Anterior cingulate cortex (tissue), 58 donors: ENCODE data around the gene IGFBP3.

Experiments
- DNase-seq, 58 donors: peaks; one replicate each; lab custom pipeline; 2025; lab: John Stamatoyannopoulos, UW

The IGFBP3 gene

DNA sequence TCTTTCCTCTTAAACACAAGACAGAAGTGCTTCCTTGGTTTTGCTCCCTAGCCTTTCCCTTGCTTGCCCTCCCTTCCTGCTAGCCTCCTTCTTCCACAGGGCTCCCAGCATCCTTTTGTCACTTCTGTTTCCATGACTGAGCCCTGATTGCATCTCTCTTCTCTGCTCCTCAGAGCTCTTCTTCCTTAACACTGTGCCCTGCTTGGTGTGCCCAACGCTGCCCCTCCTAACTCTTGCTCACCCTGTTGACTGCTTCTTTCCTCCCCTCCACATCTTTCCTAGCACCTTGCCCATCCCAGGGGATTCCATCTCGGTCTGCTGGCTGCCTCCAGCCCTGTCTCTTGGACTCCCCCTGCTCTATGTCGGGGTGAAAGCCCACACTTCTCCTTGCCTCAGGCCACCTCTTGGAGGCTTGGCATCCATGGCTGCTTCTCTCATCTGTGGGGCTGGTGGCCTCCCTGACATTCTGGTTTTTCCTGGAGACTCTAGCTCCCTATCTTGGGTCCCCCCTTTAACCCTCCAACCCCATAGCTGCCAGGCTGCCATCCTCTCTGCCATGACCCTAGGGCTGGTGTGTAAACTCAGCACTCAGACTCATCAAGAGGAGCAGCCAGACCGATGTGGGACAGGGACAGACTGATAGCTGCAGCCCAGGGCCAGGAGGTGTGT, 26.9 kb downstream of the IGFBP3 start:
- DNase-seq = no peak

DNA sequence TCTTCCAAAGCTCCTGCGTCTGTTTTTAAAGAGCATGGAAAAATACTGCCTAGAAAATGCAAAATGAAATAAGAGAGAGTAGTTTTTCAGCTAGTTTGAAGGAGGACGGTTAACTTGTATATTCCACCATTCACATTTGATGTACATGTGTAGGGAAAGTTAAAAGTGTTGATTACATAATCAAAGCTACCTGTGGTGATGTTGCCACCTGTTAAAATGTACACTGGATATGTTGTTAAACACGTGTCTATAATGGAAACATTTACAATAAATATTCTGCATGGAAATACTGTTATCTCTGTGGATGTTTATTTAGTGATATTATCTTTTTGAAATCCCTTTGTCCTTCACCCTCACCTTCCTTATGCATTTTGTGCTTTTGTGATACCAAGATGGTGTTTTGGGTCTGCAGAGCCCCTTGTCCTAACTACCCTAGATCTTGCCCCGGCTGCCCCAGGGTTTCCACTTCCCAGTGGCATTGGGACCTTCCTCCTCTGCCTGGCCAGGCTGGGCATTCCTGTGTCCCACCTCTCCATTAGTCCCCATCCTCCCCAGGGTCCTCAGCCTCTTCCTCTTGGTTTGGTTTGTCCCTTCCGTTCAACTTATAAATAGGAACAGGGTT, 27.6 kb downstream of the IGFBP3 start:
- no peak for DNase-seq

DNA sequence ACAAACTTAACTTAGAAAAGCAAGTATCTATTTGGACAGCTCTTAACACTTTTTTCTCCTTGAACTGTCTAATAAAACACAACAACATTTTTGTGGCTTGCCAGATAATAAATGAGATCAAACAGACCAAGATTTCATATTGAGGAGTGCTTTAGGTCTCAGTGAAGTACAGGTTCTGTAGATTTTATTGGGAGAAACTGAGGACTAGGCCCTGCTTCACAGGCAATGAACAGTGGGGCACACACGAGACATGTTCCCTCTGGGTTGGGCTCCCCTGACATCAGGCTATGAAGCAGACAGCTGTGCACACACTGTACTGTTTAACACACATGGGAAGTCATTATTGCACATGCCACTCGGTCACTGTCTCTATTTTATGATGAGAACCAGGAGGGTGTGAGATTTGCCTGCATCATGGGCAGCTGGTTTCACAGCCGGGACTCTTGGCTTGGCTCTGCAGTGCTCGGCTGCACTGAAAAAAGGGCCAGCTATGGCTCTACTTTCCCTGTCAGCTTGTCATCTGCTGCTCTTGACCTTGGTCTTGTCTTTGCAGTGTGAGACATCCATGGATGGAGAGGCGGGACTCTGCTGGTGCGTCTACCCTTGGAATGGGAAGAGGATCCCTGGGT, 28.6 kb downstream of the IGFBP3 start:
- DNase-seq = no peak

DNA sequence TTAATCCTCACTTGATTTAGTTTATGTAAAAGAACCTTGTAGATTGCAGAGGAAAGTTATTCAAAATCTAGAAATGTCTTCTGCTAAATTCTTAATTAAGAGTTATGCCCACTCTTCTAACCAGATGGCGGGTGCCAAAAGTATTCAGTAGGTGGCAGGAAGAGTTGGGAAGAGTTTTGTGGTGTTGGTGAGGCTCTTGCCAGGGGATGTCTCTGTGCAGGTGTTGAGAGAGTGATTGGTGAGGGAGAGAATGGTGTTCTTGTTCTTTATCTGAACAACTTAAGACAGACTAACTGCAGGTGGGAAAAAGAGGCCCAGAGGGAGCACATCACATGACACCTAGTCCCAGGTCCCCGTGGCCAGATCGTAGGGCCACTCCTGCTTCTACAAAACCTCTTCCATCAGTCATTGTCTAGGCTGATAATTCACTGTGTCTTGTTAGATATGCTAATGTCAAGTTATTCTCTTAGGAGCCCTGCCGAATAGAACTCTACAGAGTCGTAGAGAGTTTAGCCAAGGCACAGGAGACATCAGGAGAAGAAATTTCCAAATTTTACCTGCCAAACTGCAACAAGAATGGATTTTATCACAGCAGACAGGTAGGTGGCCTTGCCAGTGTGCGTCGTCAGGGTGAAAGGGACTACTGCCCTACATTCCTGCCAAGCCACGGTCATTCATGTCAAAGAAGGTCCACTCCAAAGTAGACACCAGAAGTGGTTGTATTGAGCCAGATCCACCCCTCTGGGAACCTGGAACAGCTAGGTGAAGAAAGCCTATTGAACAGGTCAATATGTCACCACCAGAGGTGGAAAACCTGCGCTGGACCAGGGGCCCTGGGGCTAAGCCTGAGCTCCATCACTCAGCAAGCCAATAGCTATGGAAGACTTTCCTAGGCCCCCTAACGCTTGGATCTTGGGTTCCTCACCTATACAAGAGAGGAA, 29.3 kb downstream of the IGFBP3 start:
- no peak for DNase-seq

DNA sequence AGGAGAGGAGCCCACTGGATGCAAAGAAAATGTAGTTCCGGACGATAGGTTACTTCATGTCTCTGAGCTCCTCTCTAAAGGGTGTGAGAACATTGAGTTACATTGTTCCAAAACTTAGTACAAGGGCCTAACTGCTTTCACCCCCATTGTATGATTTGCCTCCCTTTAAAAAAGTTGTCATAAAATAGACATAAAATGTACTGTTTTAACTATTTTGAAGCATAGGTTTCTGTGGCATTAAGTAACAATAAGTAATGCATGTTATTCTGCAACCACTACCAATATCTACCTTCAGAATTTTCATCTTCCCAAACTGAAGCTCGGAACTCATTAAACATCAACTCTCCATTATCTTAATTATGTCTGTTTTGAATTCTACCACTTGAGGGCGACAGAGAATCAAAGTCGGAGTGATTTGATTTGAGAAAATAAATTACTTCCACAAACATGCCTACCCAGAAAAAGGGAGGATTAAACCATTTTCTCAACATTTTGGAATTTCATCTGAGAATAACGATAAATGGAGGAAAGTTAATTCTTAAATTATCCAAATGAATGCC, 30.1 kb downstream of the IGFBP3 start:
- DNase-seq = peak in 2 of 58 donors; percentile 3 to 34

DNA sequence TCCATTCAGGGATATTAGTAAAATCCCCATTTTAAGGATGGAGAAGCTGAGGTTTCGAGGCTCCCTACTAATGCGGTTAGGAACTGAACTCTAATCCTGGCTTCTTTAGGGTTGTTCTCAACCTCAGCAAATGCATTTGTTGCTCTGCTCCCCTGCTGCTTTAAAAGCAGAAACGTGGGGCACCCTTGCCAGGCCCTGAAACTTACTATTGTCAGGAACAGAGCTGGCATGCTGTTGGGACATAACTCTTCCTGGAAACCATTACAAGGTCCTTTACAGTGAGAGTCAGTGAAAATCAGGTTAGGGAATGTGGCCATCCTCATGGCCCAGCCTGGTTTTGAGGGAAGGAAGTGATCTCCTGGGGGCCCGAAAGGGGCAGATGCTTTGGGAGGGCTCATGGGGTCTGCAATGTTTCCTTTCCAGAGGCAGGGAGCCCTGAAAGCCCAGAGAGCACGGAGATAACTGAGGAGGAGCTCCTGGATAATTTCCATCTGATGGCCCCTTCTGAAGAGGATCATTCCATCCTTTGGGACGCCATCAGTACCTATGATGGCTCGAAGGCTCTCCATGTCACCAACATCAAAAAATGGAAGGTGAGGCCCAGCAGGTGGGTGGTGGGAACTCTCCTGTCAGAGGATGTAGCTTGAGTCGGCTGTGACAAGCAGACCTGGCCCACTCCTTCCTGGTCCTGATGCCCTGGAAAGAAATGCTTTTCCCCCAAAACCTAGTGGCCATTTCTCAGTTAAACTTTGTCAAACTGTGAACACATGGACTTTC, 30.8 kb downstream of the IGFBP3 start:
- no peak for DNase-seq

DNA sequence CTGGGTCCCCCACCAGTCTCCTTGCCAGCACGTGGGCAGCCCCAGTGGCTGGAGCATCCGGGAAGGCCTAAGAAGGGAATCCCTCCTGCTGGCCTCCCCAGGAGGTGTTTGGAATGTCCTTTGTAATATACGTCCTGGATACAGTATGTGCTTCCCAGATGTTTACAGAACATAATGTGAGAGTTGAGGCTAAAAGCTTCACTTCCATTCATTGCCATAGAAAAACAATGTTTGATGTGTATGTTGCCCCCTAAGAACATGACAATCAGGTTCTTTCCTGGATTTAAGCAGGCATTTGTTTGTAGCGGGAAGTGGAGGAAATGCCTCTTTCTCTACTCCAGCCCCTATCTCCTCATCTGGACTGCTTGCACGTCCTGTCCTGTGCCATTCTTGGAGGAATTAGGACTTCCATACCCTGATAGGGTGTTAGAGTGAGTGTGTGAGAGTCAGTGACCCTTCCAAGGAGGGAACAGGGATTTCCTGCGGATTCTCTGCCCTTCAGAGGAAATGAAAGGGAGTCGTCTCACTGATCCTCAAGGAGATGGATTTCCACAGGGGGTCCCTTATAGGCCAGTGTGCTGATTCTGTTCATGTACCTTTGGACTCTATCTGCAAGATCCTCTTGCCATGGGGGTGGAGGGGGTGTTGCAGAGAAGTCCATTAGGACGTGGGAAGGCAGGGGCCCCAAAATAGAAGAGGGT, 31.6 kb downstream of the IGFBP3 start:
- no peak for DNase-seq

DNA sequence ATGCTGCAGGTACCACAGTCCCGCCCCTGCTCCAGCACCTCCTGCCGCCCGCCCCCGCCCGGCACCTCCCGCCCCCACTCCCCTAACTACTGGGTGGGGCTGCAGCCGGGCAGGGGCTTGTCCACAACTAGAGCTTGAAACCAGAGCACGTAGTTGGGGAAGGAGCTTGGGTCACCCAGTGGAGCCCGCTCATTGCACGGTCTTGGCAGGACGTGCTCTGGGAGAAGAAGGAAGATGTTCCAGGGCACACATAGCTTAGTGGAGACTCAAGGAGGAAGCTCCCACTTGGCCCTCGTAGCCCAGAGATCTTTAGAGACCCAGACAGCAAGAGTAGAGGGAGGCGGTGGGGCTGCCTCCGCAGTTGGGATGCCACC, 32.1 kb downstream of the IGFBP3 start:
- peak in 1 of 58 donors; percentile 17 for DNase-seq

DNA sequence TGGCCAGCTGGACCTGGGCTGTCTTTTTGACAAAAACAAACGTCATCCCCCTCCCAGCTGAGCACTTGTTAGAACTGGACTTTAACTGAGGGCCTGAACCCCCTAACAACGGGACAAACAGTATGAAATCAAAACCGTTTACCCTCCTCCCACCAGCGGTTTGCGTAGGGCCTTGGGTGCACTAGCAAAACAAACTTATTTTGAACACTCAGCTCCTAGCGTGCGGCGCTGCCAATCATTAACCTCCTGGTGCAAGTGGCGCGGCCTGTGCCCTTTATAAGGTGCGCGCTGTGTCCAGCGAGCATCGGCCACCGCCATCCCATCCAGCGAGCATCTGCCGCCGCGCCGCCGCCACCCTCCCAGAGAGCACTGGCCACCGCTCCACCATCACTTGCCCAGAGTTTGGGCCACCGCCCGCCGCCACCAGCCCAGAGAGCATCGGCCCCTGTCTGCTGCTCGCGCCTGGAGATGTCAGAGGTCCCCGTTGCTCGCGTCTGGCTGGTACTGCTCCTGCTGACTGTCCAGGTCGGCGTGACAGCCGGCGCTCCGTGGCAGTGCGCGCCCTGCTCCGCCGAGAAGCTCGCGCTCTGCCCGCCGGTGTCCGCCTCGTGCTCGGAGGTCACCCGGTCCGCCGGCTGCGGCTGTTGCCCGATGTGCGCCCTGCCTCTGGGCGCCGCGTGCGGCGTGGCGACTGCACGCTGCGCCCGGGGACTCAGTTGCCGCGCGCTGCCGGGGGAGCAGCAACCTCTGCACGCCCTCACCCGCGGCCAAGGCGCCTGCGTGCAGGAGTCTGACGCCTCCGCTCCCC, 32.7 kb downstream of the IGFBP3 start, which contains the start of gene IGFBP1:
IGFBP1 (plus strand) TSS at position 304 of the 808 bp plus-strand sequence; CDS start at position 469, 165 bp downstream.
- peak in 5 of 58 donors; percentile 16 to 38 (median 18) for DNase-seq

DNA sequence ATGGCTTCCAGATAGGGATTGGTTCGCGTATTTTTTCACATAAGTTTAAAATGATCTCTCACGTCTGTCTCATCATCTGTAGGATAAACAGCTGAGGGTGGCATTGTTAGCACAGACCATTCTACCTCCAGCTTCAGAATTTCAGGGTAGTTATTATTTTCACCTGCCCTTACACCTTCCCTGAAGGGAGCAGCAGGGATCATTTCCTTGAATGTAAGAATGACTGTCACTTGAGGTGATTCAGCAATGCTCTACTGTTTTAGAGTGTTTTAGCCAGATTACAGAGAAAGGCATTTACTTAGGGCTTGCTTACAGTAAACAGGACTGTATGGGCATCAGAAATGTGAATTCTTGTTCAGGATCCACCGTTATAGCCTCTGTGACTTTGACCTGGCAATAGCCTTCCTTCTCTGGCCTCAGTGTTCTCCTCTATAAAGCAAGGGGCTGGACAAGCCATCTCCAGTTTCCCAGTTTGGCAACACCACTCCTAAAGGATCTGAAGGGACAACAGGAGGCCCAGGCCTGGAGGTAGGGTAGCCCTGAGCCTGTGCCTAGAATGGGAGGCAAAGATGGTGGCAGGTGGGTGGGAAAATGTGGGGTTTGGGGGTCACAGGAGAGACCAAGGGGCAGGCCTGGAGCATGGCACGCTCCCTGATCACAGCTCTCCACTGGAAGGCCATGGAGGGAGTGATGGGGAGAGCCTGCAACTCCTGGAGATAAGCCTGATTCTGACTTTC, 34.0 kb downstream of the IGFBP3 start:
- no peak for DNase-seq

DNA sequence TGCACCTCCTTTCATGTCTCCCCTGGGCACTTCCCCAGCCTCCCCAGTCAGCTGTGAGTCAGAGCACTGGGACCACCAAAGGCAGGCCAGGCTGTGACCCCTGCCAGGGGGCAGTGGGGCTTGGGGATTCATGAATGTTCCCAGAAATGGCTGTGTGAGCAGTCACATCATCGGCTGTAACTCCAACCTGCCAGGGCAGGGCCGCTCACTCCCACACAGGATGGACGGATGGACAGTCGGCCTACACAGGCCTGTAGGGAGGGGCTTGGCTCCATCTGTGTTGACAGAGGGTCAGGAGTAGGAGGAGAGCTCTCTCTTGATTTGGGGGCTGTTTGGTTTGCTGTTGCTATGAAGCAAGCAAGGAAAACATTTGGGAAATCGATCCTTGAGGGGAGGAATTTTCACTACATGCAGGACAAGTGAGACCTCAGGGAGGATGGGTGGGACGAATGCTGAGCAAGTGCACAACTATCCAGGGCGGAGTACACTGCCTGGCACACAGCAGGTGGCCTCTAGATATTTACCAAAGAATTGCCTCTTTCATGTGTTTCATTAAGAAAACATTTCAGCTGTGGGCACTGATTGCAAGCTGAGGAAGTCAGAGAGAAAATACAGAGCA, 35.7 kb downstream of the IGFBP3 start:
- no peak for DNase-seq

DNA sequence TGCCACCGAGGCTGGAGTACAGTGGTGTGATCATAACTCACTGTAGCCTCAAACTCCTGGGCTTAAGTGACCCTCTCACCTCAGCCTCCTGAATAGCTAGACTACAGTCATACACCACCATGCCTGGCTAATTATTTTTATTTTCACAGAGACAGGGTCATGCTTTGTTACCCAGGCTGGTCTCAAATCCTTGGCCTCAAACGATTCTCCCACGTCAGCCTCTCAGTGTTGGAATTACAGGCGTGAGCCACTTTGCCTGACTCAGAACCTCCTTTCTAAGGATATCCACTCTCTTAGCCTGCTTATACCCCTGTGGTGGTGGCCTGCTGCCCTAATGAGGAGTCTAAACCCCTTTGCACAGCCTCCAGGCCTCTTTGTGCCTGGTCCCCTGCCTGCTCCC, 36.9 kb downstream of the IGFBP3 start:
- DNase-seq = no peak

DNA sequence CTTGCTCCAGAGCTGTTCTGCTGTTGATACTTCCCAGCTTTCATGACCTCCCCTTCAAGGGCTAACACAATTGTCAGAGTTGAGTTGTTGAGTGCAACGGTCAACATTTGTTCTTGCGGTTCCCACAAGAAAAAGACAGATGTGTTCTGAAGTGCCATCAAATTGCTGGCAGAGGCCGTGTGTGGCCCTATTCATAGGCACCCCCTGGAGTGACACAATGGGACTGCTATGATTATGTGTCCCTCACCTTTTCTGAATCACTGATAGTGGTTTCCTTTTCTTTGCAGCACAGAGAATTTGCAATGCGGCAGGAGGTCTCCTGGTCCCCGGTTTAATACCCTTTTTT, 38.6 kb downstream of the IGFBP3 start:
- DNase-seq = no peak

DNA sequence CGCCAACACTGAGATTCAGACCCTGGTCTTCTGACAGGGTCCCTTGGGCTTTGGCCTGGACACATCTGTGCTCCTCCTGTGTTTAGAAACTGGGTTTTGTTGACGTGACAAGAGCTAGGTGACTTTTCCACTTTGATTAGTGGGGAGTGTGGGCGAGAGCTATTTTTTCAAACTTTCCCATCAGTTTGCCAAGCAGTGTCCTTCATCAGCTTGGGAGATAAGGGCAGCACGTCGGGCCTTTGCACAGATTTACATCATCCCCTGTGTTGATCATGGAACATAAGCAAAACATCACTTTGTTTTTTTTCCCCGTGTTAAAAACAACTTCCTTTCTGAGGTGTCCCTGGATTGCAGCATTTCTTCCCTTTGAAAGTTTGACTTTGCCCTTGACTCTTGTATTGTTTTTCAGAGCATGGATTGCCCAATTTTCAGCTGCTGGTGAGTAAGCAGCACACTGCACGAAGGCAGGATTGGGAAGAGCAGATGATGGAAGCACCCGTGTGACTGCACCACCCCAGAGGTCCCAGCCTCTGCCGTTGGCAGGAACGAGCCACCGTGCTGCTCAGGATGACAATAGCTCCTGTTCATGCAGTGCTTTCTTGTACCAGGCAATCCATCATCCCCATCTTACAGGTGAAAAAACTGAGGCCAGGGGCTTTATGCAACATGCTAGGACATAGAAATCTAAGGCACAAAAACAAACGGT, 39.2 kb downstream of the IGFBP3 start:
- DNase-seq = no peak

DNA sequence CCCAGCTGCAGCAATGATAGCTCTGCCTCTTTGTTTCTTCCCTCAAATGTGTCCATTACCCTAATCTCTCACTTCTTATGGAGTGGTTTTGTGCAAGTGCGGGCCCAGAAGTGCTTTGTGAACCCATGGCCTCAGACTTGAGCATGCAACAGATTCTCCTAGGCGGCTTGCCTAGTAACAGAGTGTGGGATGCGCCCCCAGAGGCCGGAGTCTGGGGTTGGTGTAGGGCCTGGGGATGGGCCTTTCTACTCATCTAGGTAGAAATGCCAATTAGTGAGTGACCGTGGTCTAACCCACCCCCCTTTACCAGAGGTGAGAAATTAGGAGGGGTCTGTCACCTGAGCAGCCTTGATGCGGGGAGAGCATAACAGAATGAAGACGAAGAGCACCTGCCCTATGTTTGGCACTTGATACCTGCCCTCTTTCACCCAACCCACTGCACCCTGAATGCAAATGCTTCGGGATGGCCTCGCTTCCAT, 39.8 kb downstream of the IGFBP3 start:
- DNase-seq = no peak

DNA sequence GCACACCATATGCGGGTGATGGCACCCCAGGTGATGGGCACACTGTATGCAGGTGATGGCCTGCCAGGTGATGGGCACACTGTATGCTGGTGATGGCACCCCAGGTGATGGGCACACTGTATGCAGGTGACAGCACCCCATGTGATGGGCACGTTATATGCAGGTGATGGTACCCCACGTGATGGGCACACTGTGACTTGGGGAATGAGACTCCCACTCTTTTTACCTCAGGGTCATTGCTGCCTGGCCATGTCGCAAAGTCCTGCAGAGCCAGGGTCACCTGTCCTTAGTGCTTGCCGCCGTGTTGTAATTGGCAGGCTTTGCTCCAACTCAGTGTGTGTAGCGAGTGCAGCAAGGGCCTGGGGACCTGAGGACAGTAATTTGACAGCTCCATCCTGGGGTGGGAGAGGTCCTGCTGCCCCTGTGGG, 40.6 kb downstream of the IGFBP3 start:
- no peak for DNase-seq
